Measurements from ENCODE around the gene UTP18. TPM values are rescaled to one million over a fixed set of nuclear protein-coding genes. Genes with fewer than 3 reads are reported as not detected.

The UTP18 gene
- total and polyA plus RNA-seq, 5 donors from 2014 or later = 50.2 to 56.7 (median 55.4) TPM

DNA sequence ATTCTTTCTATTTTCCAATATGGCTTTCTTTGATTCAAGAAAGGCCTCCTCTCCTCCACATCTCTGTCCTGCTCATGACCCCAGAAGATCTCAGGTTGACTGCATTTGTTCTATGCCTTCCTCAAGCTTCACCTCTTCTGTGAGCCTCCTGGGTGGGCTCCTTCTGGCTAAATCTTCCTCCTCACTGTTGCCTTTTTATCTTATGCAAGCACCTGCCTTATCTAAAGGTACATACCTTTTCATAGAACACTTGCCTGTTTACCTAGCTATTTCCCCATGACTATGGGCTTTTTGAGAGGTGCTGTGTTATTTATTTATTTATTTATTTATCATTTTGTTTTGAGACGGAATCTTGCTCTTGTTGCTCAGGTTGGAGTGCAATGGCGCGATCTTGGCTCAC is 81.1 kb downstream of the UTP18 start:
- DNase-seq (no peak), ATAC-seq (ENCODE audit: low read depth in 2 of 2) (no peak)
- Histone ChIP-seq H3K27me3 (ENCODE audit: control insufficient read depth, insufficient read depth, low read length) (peaks cover 6% of the 10 kb centered on the region), H3K9me3 (ENCODE audit: control insufficient read depth in 2 of 2, low read length in 2 of 2) (no peaks in the 10 kb centered on the region), H3K4me1 (ENCODE audit: control insufficient read depth, insufficient read depth, low read length, poor library complexity, severe bottlenecking) (no peaks in the 10 kb centered on the region), H3K27ac (ENCODE audit: insufficient read depth, low read length, poor library complexity, severe bottlenecking) (no peak overlapping the region), H3K4me3 (ENCODE audit: low read depth, low read length) (no peak overlapping the region), H3K36me3 (ENCODE audit: control insufficient read depth, insufficient read depth, low read length) (no peaks in the 10 kb centered on the region)
- Mint-ChIP-seq H3K36me3 (no peaks in the 10 kb centered on the region), H3K27ac (no peak overlapping the region), H3K27me3 (peaks cover 43% of the 10 kb centered on the region), H3K4me1 (no peaks in the 10 kb centered on the region), H3K4me3 (no peak overlapping the region), H3K9me3 (peaks cover 0 to 2% (median 0%) of the 10 kb centered on the region in 7 donors)

DNA sequence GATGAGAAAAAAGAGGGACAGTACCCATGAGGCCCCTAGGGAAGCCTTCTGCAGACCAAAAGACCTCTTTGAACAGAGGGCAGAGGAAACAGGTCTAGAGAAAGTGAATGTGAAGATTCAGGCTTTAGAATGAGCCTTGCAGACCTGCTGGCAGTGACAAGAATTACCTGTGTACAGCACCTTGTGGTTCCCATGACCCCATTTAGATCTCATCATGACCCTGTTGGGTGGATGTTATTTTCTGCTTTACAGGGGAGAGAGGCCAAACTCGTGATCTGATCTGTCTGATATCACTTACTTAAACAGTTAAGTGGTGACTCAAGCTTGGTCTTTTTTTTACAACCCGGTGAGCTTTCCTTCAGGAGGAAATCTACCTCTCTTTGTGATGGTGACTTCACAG is 81.9 kb downstream of the UTP18 start:
- peaks cover 43% of the 10 kb centered on the region for H3K27me3 Mint-ChIP-seq

DNA sequence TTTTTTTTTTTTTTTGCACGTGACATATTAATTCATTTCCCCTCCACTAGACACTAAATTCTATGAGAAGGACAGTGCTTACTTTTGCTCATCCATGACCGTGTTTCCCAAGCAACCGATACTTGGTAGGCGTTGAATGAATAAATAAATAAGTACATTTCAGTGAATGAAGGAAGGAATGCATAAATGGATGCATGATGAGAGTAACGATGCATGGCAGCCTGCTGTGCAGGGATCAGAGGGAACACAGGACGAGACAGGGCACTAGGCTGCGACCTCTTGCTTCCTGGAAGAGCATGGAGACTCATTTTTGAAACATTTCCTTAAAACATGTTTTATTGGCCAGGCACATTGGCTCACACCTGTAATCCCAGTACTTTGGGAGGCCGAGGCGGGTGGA is 84.2 kb downstream of the UTP18 start:
- Histone ChIP-seq H3K27me3 (ENCODE audit: control insufficient read depth, insufficient read depth, low read length) (peaks cover 8% of the 10 kb centered on the region), H3K4me3 (ENCODE audit: low read depth, low read length) (no peak overlapping the region), H3K9me3 (ENCODE audit: control insufficient read depth in 2 of 2, low read length in 2 of 2) (no peaks in the 10 kb centered on the region), H3K4me1 (ENCODE audit: control insufficient read depth, insufficient read depth, low read length, poor library complexity, severe bottlenecking) (no peaks in the 10 kb centered on the region), H3K27ac (ENCODE audit: insufficient read depth, low read length, poor library complexity, severe bottlenecking) (no peak overlapping the region), H3K36me3 (ENCODE audit: control insufficient read depth, insufficient read depth, low read length) (no peaks in the 10 kb centered on the region)
- no peak for ATAC-seq (ENCODE audit: low read depth in 2 of 2)
- Mint-ChIP-seq H3K27ac (no peak overlapping the region), H3K9me3 (peaks cover 0 to 2% (median 0%) of the 10 kb centered on the region in 7 donors), H3K4me3 (no peak overlapping the region), H3K36me3 (no peaks in the 10 kb centered on the region), H3K27me3 (peaks cover 37% of the 10 kb centered on the region), H3K4me1 (no peaks in the 10 kb centered on the region)
- no peak for DNase-seq

More for the DNA sequence above, 81.9 kb downstream of the UTP18 start:
- H3K4me1 ChIP-seq (ENCODE audit: control insufficient read depth, insufficient read depth, low read length, poor library complexity, severe bottlenecking) = no peaks in the 10 kb centered on the region
- no peak for ATAC-seq (ENCODE audit: low read depth in 2 of 2)
- peaks cover 8% of the 10 kb centered on the region for H3K27me3 ChIP-seq (ENCODE audit: control insufficient read depth, insufficient read depth, low read length)
- H3K9me3 Mint-ChIP-seq = peaks cover 0 to 2% (median 0%) of the 10 kb centered on the region in 7 donors
- no peak overlapping the region for H3K4me3 ChIP-seq (ENCODE audit: low read depth, low read length)
- H3K36me3 ChIP-seq (ENCODE audit: control insufficient read depth, insufficient read depth, low read length) = no peaks in the 10 kb centered on the region
- no peak overlapping the region for H3K4me3 Mint-ChIP-seq
- H3K27ac Mint-ChIP-seq = no peak overlapping the region
- H3K9me3 ChIP-seq (ENCODE audit: control insufficient read depth in 2 of 2, low read length in 2 of 2) = no peaks in the 10 kb centered on the region
- no peaks in the 10 kb centered on the region for H3K4me1 Mint-ChIP-seq
- no peaks in the 10 kb centered on the region for H3K36me3 Mint-ChIP-seq
- no peak overlapping the region for H3K27ac ChIP-seq (ENCODE audit: insufficient read depth, low read length, poor library complexity, severe bottlenecking)
- DNase-seq = peak in 1 of 3 donors; percentile 5

DNA sequence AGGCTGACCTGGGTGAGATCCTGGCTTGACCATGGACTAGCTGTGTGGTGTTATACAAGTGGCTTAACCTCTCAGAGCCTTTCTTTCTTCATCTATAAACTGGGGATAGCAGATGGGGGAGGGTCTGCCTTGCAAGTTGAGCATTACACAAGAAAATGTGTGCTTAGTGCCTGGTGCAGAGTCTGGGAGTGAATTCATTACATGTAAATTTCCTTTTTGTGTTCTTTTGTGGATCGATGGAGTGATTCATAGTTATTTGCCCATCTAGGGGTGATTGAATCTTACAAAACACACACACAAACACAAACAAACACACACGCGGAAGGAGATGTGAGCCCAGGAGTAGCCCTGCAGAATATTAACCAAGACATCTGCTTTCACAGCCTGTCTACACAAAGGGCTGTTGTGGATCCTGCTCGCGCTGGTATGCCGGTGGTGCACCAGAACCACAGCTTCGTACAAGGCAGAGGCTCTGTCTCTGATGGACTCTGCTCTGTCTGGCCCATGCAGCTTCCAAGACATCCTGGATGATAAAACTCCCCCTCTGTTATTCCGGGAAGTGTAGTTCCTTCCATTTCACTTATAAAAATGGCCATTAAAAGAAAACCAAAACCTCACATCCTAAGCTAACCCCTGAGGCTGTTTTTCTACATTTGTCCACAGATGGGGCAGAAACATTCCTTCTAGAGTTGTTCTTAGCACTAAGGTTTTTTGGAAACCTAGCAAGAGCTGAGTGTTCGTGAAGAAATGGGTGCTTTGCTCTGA is 86.1 kb downstream of the UTP18 start:
- Mint-ChIP-seq H3K4me1 (no peaks in the 10 kb centered on the region), H3K27ac (no peak overlapping the region), H3K27me3 (peaks cover 41% of the 10 kb centered on the region), H3K4me3 (no peak overlapping the region), H3K36me3 (no peaks in the 10 kb centered on the region), H3K9me3 (peaks cover 0 to 3% (median 0%) of the 10 kb centered on the region in 7 donors)
- no peaks in the 10 kb centered on the region for H3K4me1 ChIP-seq (ENCODE audit: control insufficient read depth, insufficient read depth, low read length, poor library complexity, severe bottlenecking)
- H3K36me3 ChIP-seq (ENCODE audit: control insufficient read depth, insufficient read depth, low read length) = no peaks in the 10 kb centered on the region
- ATAC-seq (ENCODE audit: low read depth in 2 of 2) (no peak), DNase-seq (no peak)
- H3K27ac ChIP-seq (ENCODE audit: insufficient read depth, low read length, poor library complexity, severe bottlenecking) = no peak overlapping the region
- peaks cover 8% of the 10 kb centered on the region for H3K27me3 ChIP-seq (ENCODE audit: control insufficient read depth, insufficient read depth, low read length)
- no peak overlapping the region for H3K4me3 ChIP-seq (ENCODE audit: low read depth, low read length)
- H3K9me3 ChIP-seq (ENCODE audit: control insufficient read depth in 2 of 2, low read length in 2 of 2) = no peaks in the 10 kb centered on the region

Other genes with a start within 250 kb of the UTP18 start
- 98.4 TPM for gene SPAG9, start 139.7 kb upstream of the UTP18 start, total RNA-seq
- gene SPAG9, start 139.7 kb upstream of the UTP18 start, polyA plus RNA-seq = 1 to 10 TPM; 4.7 to 6.8 (median 5.8) TPM
- gene NME1, start 107.0 kb upstream of the UTP18 start, total RNA-seq = 14.1 TPM
- gene NME1, start 107.0 kb upstream of the UTP18 start, polyA plus RNA-seq = 10 to 100 TPM; 46.3 to 72.3 (median 55.0) TPM
- gene NME2, start 94.1 kb upstream of the UTP18 start, total RNA-seq = 167 TPM
- gene NME2, start 94.1 kb upstream of the UTP18 start, polyA plus RNA-seq = 100 to 1,000 TPM; 304 to 341 (median 328) TPM
- gene MBTD1, start 497 bp upstream of the UTP18 start, total RNA-seq = 27.4 TPM
- gene MBTD1, start 497 bp upstream of the UTP18 start, polyA plus RNA-seq = 1 to 10 TPM; 4.3 to 8.2 (median 5.8) TPM

All from CD4-positive, CD25-positive, alpha-beta regulatory T cell (primary cell).